Adrenal gland (tissue), 5 donors: ENCODE data around the gene KIF26A.

ENCODE experiments used
- CTCF ChIP-seq, 6 experiments: fragments of 450-650 bp in 4 of 6; fragments of 200-600 bp in 2 of 6; sonication (generic) in 1 of 6; IDR thresholded peaks; 1 replicate in 5 of 6; 2 replicates in 1 of 6; pipeline versions ENCODE4 v1.5.1 to v1.8.0; 2016 to 2021; ENCODE audit warnings: antibody characterized with exemption in 6 of 6, mild to moderate bottlenecking in 2 of 6, moderate library complexity in 1 of 6
- POLR2A ChIP-seq, 2 donors: fragments of 450-650 bp; IDR thresholded peaks; one replicate each; pipeline ENCODE4 v1.6.1; 2017; ENCODE audit warnings: antibody characterized with exemption in 2 of 2, mild to moderate bottlenecking in 2 of 2, moderate library complexity in 1 of 2
- donor health status: DM: no; HTN: no; CAD: no.

- no peak for TF ChIP-seq CTCF (IDR thresholded peaks at IDR 0.05)
- TF ChIP-seq POLR2A (IDR thresholded peaks at IDR 0.05) = no peak
Measured at GRCh38 chr14:104188727-104189400, 50.5 kb downstream of the KIF26A start.
